ENCODE data around the gene WWTR1.

WWTR1 gene

DNA sequence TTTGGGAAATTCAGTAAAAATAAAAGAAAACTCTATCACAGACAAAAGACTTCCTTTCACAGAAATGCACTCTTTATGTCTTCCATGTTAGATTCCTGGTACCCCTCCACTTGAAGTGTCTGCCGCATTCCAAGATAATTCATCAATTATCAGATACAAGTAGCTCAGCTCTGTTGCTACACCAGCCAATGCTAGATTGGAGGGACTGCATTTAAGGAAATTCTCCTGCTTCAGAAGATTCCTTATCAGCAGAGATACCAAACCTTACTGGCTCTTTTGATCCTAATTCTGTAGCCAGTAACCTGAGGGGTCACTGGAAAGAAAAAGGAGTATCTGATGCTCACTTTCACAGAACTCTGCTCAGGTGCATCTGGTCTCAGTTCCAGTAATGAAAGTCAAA, 119.5 kb downstream of the WWTR1 start:
- Histone ChIP-seq H3K9ac (ENCODE audit: low read length) (no peak overlapping the region), H3K4me3 (ENCODE audit: low read length) (no peak overlapping the region), H3K4me1 (ENCODE audit: control insufficient read depth, insufficient read depth, low read length) (peaks cover 63% of the 10 kb centered on the region)

DNA sequence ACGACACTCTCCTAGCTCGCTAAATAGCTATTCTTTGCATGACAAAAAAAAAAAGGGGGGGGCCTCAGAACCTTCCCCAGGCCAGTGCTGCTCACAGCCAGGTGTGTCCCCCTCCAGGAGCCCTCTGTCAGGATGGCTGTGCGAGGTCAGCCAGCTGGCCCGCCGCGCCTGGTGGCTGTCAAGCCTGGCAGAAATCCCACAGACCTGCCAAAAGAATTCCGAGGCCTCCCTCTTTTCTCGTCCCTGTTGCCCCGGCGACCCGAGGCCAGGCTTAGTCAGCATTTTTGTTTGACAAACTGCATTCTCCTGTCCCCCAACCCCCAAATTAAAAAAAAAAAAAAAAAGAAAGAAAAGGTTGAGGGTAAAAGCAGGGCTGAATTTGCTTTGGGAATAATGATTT, 121.4 kb downstream of the WWTR1 start:
- peak overlapping the region; percentile 30 for H3K9ac ChIP-seq (ENCODE audit: low read length)
- no peaks in the 10 kb centered on the region for H3K27me3 ChIP-seq (replicated peaks; ENCODE audit: control insufficient read depth, insufficient read depth, low read length)
- no peaks in the 10 kb centered on the region for H3K9me3 ChIP-seq (ENCODE audit: control insufficient read depth, low read length)
- H3K36me3 ChIP-seq (ENCODE audit: control insufficient read depth, insufficient read depth, low read length, severe bottlenecking) = peaks cover 3% of the 10 kb centered on the region
- peak overlapping the region; percentile 51 for H3K4me3 ChIP-seq (ENCODE audit: low read length)
- DNase-seq (ENCODE audit: low read depth) = no peak
- peaks cover 62% of the 10 kb centered on the region for H3K4me1 ChIP-seq (ENCODE audit: control insufficient read depth, insufficient read depth, low read length)

More for the DNA sequence above, 119.5 kb downstream of the WWTR1 start:
- no peaks in the 10 kb centered on the region for H3K9me3 ChIP-seq (ENCODE audit: control insufficient read depth, low read length)
- no peak for DNase-seq (ENCODE audit: low read depth)
- H3K36me3 ChIP-seq (ENCODE audit: control insufficient read depth, insufficient read depth, low read length, severe bottlenecking) = peaks cover 12% of the 10 kb centered on the region
- H3K27me3 ChIP-seq (replicated peaks; ENCODE audit: control insufficient read depth, insufficient read depth, low read length) = no peaks in the 10 kb centered on the region

GRCh38 chr3:149535333-149535685, 122.5 kb downstream of the WWTR1 start:
- H3K4me3 ChIP-seq (ENCODE audit: low read length) = peak overlapping the region; percentile 39
- no peak for DNase-seq (ENCODE audit: low read depth)
- H3K4me1 ChIP-seq (ENCODE audit: control insufficient read depth, insufficient read depth, low read length) = peaks cover 50% of the 10 kb centered on the region
- no peaks in the 10 kb centered on the region for H3K36me3 ChIP-seq (ENCODE audit: control insufficient read depth, insufficient read depth, low read length, severe bottlenecking)
- no peaks in the 10 kb centered on the region for H3K27me3 ChIP-seq (replicated peaks; ENCODE audit: control insufficient read depth, insufficient read depth, low read length)
- peak overlapping the region; percentile 73 for H3K9ac ChIP-seq (ENCODE audit: low read length)
- no peaks in the 10 kb centered on the region for H3K9me3 ChIP-seq (ENCODE audit: control insufficient read depth, low read length)

DNA sequence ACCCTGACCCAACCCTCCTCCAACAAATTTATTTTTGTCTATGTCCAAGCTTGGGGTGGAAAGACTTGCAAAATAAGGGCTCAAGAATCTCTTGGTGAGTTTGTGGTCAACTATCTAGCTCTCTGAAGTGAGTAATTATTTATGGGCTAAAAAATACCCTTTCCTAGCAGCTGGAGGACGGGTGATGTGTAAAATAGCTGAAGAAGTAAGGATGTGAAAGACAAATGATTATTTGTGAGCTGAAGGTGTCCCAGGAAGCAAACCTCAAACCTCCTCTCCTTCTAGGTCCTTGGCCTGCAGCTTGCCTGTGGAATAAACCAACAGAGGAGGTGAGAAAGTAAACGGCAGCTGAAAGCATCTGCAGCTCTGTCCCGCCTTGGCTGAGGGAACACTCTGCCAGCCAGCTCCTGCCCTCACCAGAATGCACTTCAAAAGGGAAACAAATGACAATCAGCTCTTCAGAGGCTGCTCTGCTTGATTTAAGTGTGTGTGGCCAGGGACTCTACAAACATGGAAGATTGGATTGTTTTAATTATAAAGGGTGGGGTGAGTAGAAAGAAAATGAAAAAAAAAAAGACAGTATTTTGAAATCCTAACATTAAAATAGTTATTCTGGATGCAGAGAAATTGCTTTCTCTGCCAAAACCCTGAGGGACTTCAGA, 123.0 kb downstream of the WWTR1 start:
- H3K27me3 ChIP-seq (replicated peaks; ENCODE audit: control insufficient read depth, insufficient read depth, low read length) = no peaks in the 10 kb centered on the region
- peak overlapping the region; percentile 39 for H3K4me3 ChIP-seq (ENCODE audit: low read length)
- no peaks in the 10 kb centered on the region for H3K36me3 ChIP-seq (ENCODE audit: control insufficient read depth, insufficient read depth, low read length, severe bottlenecking)
- peaks cover 45% of the 10 kb centered on the region for H3K4me1 ChIP-seq (ENCODE audit: control insufficient read depth, insufficient read depth, low read length)
- H3K9ac ChIP-seq (ENCODE audit: low read length) = peak overlapping the region; percentile 73
- peak; percentile 67 for DNase-seq (ENCODE audit: low read depth)
- H3K9me3 ChIP-seq (ENCODE audit: control insufficient read depth, low read length) = no peaks in the 10 kb centered on the region

DNA sequence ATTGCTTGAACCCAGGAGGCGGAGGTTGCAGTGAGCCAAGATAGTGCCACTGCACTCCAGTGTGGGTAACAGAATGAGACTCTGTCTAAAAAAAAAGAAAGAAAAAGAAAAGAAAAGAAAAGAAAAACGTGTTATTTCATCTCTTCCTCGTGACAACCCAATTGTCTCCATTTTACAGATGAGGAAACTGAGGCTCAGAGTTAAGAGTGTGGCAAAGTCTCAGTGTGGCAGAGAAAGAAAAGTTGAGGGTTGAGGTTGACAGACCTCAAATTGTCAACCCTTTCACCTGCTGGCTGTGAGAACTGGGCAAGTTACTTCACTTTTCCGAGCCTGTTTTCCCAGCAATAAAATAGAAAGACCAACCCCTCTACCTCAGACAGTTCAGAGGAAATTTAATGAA, 123.7 kb downstream of the WWTR1 start:
- Histone ChIP-seq H3K4me1 (ENCODE audit: control insufficient read depth, insufficient read depth, low read length) (peaks cover 38% of the 10 kb centered on the region), H3K9ac (ENCODE audit: low read length) (peak overlapping the region; percentile 73), H3K9me3 (ENCODE audit: control insufficient read depth, low read length) (no peaks in the 10 kb centered on the region), H3K27me3 (replicated peaks; ENCODE audit: control insufficient read depth, insufficient read depth, low read length) (no peaks in the 10 kb centered on the region), H3K4me3 (ENCODE audit: low read length) (peak overlapping the region; percentile 39), H3K36me3 (ENCODE audit: control insufficient read depth, insufficient read depth, low read length, severe bottlenecking) (no peaks in the 10 kb centered on the region)
- DNase-seq (ENCODE audit: low read depth) = no peak

GRCh38 chr3:149532489-149533180, 125.2 kb downstream of the WWTR1 start:
- Histone ChIP-seq H3K9ac (ENCODE audit: low read length) (peak overlapping the region; percentile 22), H3K4me3 (ENCODE audit: low read length) (no peak overlapping the region), H3K9me3 (ENCODE audit: control insufficient read depth, low read length) (no peaks in the 10 kb centered on the region), H3K4me1 (ENCODE audit: control insufficient read depth, insufficient read depth, low read length) (peaks cover 47% of the 10 kb centered on the region), H3K27me3 (replicated peaks; ENCODE audit: control insufficient read depth, insufficient read depth, low read length) (no peaks in the 10 kb centered on the region), H3K36me3 (ENCODE audit: control insufficient read depth, insufficient read depth, low read length, severe bottlenecking) (no peaks in the 10 kb centered on the region)
- no peak for DNase-seq (ENCODE audit: low read depth)

DNA sequence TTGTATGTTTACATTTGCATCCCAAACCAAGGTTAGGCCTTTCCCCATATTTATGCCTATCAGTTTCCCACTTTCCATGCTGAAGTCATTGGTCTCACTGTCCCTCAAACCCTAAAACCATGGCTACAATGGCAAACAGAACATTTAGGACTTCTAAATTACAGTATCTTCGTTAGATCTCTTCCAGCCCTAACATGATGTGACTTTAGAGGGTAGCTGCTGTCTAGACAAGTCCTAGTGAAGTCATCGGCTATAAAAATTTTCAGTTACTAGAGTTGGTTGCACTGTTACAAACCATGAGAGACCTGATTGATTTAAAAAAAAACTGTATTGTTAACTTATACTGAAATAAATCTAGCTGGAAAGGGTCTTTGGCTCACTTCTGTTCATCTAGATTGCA, 128.7 kb downstream of the WWTR1 start:
- Histone ChIP-seq H3K9ac (ENCODE audit: low read length) (no peak overlapping the region), H3K27me3 (replicated peaks; ENCODE audit: control insufficient read depth, insufficient read depth, low read length) (no peaks in the 10 kb centered on the region), H3K36me3 (ENCODE audit: control insufficient read depth, insufficient read depth, low read length, severe bottlenecking) (peaks cover 16% of the 10 kb centered on the region), H3K4me1 (ENCODE audit: control insufficient read depth, insufficient read depth, low read length) (peaks cover 27% of the 10 kb centered on the region), H3K4me3 (ENCODE audit: low read length) (no peak overlapping the region), H3K9me3 (ENCODE audit: control insufficient read depth, low read length) (no peaks in the 10 kb centered on the region)
- no peak for DNase-seq (ENCODE audit: low read depth)

- Histone ChIP-seq H3K9me3 (ENCODE audit: control insufficient read depth, low read length) (no peaks in the 10 kb centered on the region), H3K4me3 (ENCODE audit: low read length) (no peak overlapping the region), H3K36me3 (ENCODE audit: control insufficient read depth, insufficient read depth, low read length, severe bottlenecking) (peaks cover 24% of the 10 kb centered on the region), H3K27me3 (replicated peaks; ENCODE audit: control insufficient read depth, insufficient read depth, low read length) (no peaks in the 10 kb centered on the region), H3K4me1 (ENCODE audit: control insufficient read depth, insufficient read depth, low read length) (peaks cover 26% of the 10 kb centered on the region), H3K9ac (ENCODE audit: low read length) (peak overlapping the region; percentile 67)
- DNase-seq (ENCODE audit: low read depth) = no peak
Measured at GRCh38 chr3:149528340-149528650, 129.5 kb downstream of the WWTR1 start.

- H3K36me3 ChIP-seq (ENCODE audit: control insufficient read depth, insufficient read depth, low read length, severe bottlenecking) = peaks cover 24% of the 10 kb centered on the region
- H3K9me3 ChIP-seq (ENCODE audit: control insufficient read depth, low read length) = no peaks in the 10 kb centered on the region
- peak overlapping the region; percentile 3 for H3K4me3 ChIP-seq (ENCODE audit: low read length)
- peak overlapping the region; percentile 67 for H3K9ac ChIP-seq (ENCODE audit: low read length)
- no peaks in the 10 kb centered on the region for H3K27me3 ChIP-seq (replicated peaks; ENCODE audit: control insufficient read depth, insufficient read depth, low read length)
- peaks cover 26% of the 10 kb centered on the region for H3K4me1 ChIP-seq (ENCODE audit: control insufficient read depth, insufficient read depth, low read length)
- no peak for DNase-seq (ENCODE audit: low read depth)
Measured at GRCh38 chr3:149527531-149528339, 130.1 kb downstream of the WWTR1 start.

DNA sequence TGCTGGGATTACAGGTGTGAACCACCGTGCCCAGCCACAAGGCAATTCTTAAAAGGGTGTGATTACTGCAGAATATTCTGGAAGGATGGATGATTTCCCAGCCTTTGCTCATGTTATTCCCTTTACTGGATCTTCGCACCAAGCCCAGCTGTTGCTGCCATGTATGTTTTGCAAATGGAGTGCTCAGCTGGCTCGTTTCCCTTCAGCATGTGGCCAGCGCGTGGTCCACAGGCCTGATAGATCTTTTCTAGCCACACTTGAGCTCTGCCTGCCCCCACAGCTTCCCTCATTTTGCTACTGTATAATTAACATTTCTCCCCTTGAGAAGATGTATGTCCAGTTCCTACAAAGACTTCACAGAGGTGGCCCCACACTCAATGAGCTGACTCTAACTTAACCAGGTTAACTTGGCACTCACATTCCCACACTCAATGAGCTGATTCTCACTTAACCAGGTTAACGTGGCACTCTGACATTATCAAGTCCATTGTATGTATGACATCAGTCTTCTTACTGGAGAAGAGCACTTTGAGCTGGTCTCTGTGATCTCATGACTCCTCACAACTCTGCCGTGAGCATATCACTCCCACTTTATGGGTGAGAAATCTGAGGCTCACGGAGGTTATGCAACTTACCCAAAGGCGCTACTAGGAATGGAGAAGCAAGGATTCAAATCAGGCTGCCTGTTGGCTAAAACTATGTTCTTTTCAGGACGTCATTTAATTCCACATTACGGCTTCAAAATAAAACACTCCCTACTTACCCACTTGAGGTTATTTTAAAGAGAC, 134.1 kb downstream of the WWTR1 start:
- no peak overlapping the region for H3K4me3 ChIP-seq (ENCODE audit: low read length)
- H3K36me3 ChIP-seq (ENCODE audit: control insufficient read depth, insufficient read depth, low read length, severe bottlenecking) = peaks cover 55% of the 10 kb centered on the region
- H3K9ac ChIP-seq (ENCODE audit: low read length) = no peak overlapping the region
- no peaks in the 10 kb centered on the region for H3K27me3 ChIP-seq (replicated peaks; ENCODE audit: control insufficient read depth, insufficient read depth, low read length)
- peaks cover 25% of the 10 kb centered on the region for H3K4me1 ChIP-seq (ENCODE audit: control insufficient read depth, insufficient read depth, low read length)
- H3K9me3 ChIP-seq (ENCODE audit: control insufficient read depth, low read length) = no peaks in the 10 kb centered on the region
- no peak for DNase-seq (ENCODE audit: low read depth)

GRCh38 chr3:149519912-149520311, 137.9 kb downstream of the WWTR1 start:
- Histone ChIP-seq H3K27me3 (replicated peaks; ENCODE audit: control insufficient read depth, insufficient read depth, low read length) (no peaks in the 10 kb centered on the region), H3K9me3 (ENCODE audit: control insufficient read depth, low read length) (no peaks in the 10 kb centered on the region), H3K36me3 (ENCODE audit: control insufficient read depth, insufficient read depth, low read length, severe bottlenecking) (peaks cover 54% of the 10 kb centered on the region), H3K4me3 (ENCODE audit: low read length) (no peak overlapping the region), H3K9ac (ENCODE audit: low read length) (no peak overlapping the region), H3K4me1 (ENCODE audit: control insufficient read depth, insufficient read depth, low read length) (no peaks in the 10 kb centered on the region)
- DNase-seq (ENCODE audit: low read depth) = peak; percentile 55

All from adipocyte (in vitro differentiated cells).